Spinal cord (tissue), 4 donors: ENCODE results near the gene C7orf57. TPM values are rescaled to one million over a fixed set of nuclear protein-coding genes. Genes with fewer than 3 reads are reported as not detected.

ENCODE experiments used
- polyA plus RNA-seq, 2 donors: library from polyadenylated mRNA; unstranded; fragments of 120-200 nt; gene quantifications; one replicate each; pipeline ENCODE4 v1.2.1, GENCODE V29; 2013; ENCODE audit not compliant: insufficient read length in 2 of 2
- total RNA-seq, 2 donors: library from RNA; depleted of rRNA in 1 of 2; stranded (reverse); fragments of 120-200 nt in 1 of 2; fragments of >200 nt in 1 of 2; gene quantifications; one replicate each; pipeline versions ENCODE4 v1.2.3 to v1.2.4, GENCODE V29; 2013 to 2014

C7orf57 gene
- total and polyA plus RNA-seq, 4 donors = 1.8 to 7.9 (median 4.6) TPM

Other genes starting within 250 kb of the C7orf57 start
- gene PKD1L1, start 87.1 kb upstream of the C7orf57 start, total RNA-seq = under 1 TPM; 0.44 to 0.79 TPM
- gene PKD1L1, start 87.1 kb upstream of the C7orf57 start, polyA plus RNA-seq = 1 to 10 TPM; 1.4 TPM
- 10 to 100 TPM; 18.7 to 19.8 TPM for gene HUS1, start 55.9 kb upstream of the C7orf57 start, total RNA-seq
- 10 to 100 TPM; 16.8 to 20.8 TPM for gene HUS1, start 55.9 kb upstream of the C7orf57 start, polyA plus RNA-seq
- gene SUN3, start 6.4 kb upstream of the C7orf57 start, total RNA-seq = under 1 TPM in 1 of 2 donors, not detected in 1; 0.40 TPM
- gene SUN3, start 6.4 kb upstream of the C7orf57 start, polyA plus RNA-seq = 1 to 10 TPM in 1 of 2 donors, not detected in 1; 1.4 TPM
- 10 to 100 TPM in 1 of 2 donors, 1 to 10 TPM in 1; 9.7 to 10.9 TPM for gene UPP1, start 53.7 kb downstream of the C7orf57 start, total RNA-seq
- 10 to 100 TPM; 55.4 to 85.6 TPM for gene UPP1, start 53.7 kb downstream of the C7orf57 start, polyA plus RNA-seq
- 1 to 10 TPM in 1 of 2 donors, under 1 TPM in 1; 0.66 to 5.8 TPM for gene ABCA13, start 135.9 kb downstream of the C7orf57 start, total RNA-seq
- gene ABCA13, start 135.9 kb downstream of the C7orf57 start, polyA plus RNA-seq = under 1 TPM; 0.33 to 0.78 TPM